HL-60 (cell line): ENCODE data around the gene EFEMP2.

Experiments used
- DNase-seq, 2 experiments: peaks; one replicate each; pipeline ENCODE4 v3.0.0-alpha.2; 2010 to 2020; ENCODE audit warnings: low read depth in 1 of 2, low spot score in 1 of 2
- H3K27ac ChIP-seq: fragments of 250-450 bp; sonication (Bioruptor Pico); replicated peaks from 2 replicates; pipeline ENCODE4 v1.5.1; 2020; ENCODE audit warnings: mild to moderate bottlenecking, moderate library complexity
- H3K27me3 ChIP-seq: fragments of 250-450 bp; sonication (Bioruptor Pico); 2 replicates; pipeline ENCODE4 v1.5.1; 2021; ENCODE audit warnings: mild to moderate bottlenecking, moderate library complexity; ENCODE audit not compliant: insufficient read depth, poor library complexity, severe bottlenecking
- H3K4me3 ChIP-seq: replicated peaks from 2 replicates; pipeline ENCODE4 v1.5.1; 2011; ENCODE audit warnings: mild to moderate bottlenecking, control low read depth, low read length; ENCODE audit not compliant: insufficient read depth
- CTCF ChIP-seq: IDR thresholded peaks from one replicate; pipeline ENCODE4 v1.5.1; 2011; ENCODE audit warnings: low read length, control low read depth, inconsistent platforms; ENCODE audit not compliant: insufficient read depth
- GABPA ChIP-seq: IDR thresholded peaks from 2 replicates; pipeline ENCODE4 v1.6.1; 2012; ENCODE audit warnings: low read depth
- POLR2AphosphoS5 ChIP-seq: IDR thresholded peaks from 2 replicates; pipeline ENCODE4 v1.6.1; 2012; ENCODE audit warnings: low read depth
- REST ChIP-seq: IDR thresholded peaks from 2 replicates; pipeline ENCODE4 v1.6.1; 2012; ENCODE audit warnings: low read depth; ENCODE audit not compliant: insufficient replicate concordance
- SPI1 ChIP-seq: IDR thresholded peaks from 2 replicates; pipeline ENCODE4 v1.6.1; 2012; ENCODE audit warnings: low read depth, mild to moderate bottlenecking, borderline replicate concordance

The EFEMP2 gene

GRCh38 chr11:65826984-65827735, 45.4 kb downstream of the EFEMP2 start:
- no peak overlapping the region for H3K27ac ChIP-seq
- TF ChIP-seq POLR2AphosphoS5, result no peak
- no peak for TF ChIP-seq CTCF
- no peak for TF ChIP-seq REST
- no peak for TF ChIP-seq SPI1
- TF ChIP-seq GABPA, result no peak
- no peaks in the 10 kb centered on the region for H3K27me3 ChIP-seq
- no peak for DNase-seq
- H3K4me3 ChIP-seq, result no peak overlapping the region

GRCh38 chr11:65822776-65823528, 49.6 kb downstream of the EFEMP2 start:
- DNase-seq, result no peak
- no peak overlapping the region for H3K4me3 ChIP-seq
- H3K27ac ChIP-seq, result no peak overlapping the region
- no peaks in the 10 kb centered on the region for H3K27me3 ChIP-seq
- TF ChIP-seq REST (no peak), GABPA (no peak), SPI1 (no peak), POLR2AphosphoS5 (no peak), CTCF (no peak)

- Histone ChIP-seq H3K4me3 (no peak overlapping the region), H3K27ac (no peak overlapping the region), H3K27me3 (no peaks in the 10 kb centered on the region)
- peak in 1 of 2 experiments; percentile 31 for DNase-seq
- TF ChIP-seq CTCF (no peak), POLR2AphosphoS5 (no peak), REST (no peak), GABPA (no peak), SPI1 (no peak)
These were observed 51.5 kb downstream of the EFEMP2 start for GRCh38 chr11:65821107-65821506.
